ENCODE results near the gene HMG20B.
A peak's percentile ranks its signal among the peaks of the same experiment; 100 is the strongest.

Gene HMG20B

DNA sequence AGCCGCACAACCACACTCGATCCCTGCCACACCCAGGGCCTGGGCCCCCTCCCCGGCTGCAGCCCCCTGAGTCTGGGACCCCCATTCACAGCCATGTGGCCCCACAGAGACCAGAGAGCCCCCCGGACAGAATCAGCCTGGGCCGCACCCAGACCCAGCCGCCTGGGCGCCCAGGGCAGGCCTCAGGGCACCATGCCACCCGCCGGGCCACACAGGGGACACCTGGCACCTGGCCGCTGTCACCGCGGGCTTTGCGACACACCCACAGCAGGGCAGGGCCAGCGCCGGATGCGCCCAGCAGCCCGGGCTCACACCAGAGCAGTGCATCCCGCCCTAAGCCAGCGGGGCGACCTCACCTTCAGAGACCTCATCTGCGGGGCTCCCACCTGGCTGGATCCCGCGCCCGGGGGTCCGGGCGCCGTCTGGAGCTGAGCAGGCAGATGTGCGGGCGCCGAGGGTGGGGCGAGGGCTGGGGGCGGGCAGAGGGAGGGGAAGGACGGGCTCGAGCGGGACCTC lies 33.5 kb downstream of the HMG20B start:
- no peak for DNase-seq (ENCODE audit: low spot score)
- H3K4me3 ChIP-seq (ENCODE audit: severe bottlenecking): peak overlapping the region; percentile 26
- no peaks in the 10 kb centered on the region for H3K27me3 ChIP-seq (ENCODE audit: insufficient read depth, poor library complexity, severe bottlenecking)
- H3K27ac ChIP-seq (ENCODE audit: poor library complexity, severe bottlenecking): no peak overlapping the region
- TF ChIP-seq, protein P1, sequence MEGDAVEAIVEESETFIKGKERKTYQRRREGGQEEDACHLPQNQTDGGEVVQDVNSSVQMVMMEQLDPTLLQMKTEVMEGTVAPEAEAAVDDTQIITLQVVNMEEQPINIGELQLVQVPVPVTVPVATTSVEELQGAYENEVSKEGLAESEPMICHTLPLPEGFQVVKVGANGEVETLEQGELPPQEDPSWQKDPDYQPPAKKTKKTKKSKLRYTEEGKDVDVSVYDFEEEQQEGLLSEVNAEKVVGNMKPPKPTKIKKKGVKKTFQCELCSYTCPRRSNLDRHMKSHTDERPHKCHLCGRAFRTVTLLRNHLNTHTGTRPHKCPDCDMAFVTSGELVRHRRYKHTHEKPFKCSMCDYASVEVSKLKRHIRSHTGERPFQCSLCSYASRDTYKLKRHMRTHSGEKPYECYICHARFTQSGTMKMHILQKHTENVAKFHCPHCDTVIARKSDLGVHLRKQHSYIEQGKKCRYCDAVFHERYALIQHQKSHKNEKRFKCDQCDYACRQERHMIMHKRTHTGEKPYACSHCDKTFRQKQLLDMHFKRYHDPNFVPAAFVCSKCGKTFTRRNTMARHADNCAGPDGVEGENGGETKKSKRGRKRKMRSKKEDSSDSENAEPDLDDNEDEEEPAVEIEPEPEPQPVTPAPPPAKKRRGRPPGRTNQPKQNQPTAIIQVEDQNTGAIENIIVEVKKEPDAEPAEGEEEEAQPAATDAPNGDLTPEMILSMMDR (IDR thresholded peaks at IDR 0.05; ENCODE audit: poor library complexity, severe bottlenecking): no peak
- ATAC-seq (ENCODE audit: low read depth): peak; percentile 30; the same call in 2 of the 3 replicates
- H3K36me3 ChIP-seq (ENCODE audit: low read depth): no peaks in the 10 kb centered on the region
- no peaks in the 10 kb centered on the region for H3K4me1 ChIP-seq (ENCODE audit: insufficient read depth, poor library complexity, severe bottlenecking)
- H3K9me3 ChIP-seq (ENCODE audit: severe bottlenecking): no peaks in the 10 kb centered on the region

DNA sequence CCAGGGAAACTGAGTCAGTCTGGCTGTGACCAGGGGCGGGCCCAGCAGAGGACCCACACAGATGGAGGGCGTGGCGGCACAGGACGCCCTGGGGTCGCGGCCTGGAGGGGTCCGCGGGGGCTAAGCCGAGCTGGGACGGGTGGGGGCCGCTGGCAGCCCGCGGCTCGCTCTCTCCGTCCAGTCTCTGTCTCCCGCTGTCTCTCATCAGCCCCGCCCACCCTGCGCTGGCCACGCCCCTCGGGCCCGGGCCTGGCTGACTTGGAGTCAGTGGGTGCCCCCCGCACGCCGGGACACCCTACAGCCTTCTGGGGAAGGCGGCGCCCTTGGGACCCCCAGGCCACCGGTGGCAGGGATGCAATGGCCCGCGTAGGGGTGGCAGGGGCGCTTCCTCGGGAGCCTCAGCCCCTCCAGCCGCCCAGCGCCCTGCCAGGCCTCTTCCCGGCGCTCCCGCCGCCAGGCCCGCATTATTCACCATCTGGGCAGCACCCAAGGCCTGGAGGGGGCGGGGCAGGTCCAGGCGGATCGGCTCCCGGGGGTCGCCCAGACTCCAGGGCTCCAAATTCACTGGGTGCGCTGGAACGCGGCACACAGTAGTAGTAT lies 34.0 kb downstream of the HMG20B start, which contains the start of gene TBXA2R:
Gene TBXA2R (minus strand): TSS at position 186 of the 600 bp plus-strand sequence. CDS start 6,241 bp downstream, outside the sequence.
- Histone ChIP-seq H3K27me3 (ENCODE audit: insufficient read depth, poor library complexity, severe bottlenecking) (no peaks in the 10 kb centered on the region), H3K36me3 (ENCODE audit: low read depth) (peaks cover 5% of the 10 kb centered on the region), H3K9me3 (ENCODE audit: severe bottlenecking) (no peaks in the 10 kb centered on the region), H3K27ac (ENCODE audit: poor library complexity, severe bottlenecking) (no peak within 1 kb of the TSS), H3K4me3 (ENCODE audit: severe bottlenecking) (peak within 1 kb of the TSS; percentile 26), H3K4me1 (ENCODE audit: insufficient read depth, poor library complexity, severe bottlenecking) (no peaks in the 10 kb centered on the region)
- no peak for DNase-seq (ENCODE audit: low spot score)
- ATAC-seq (ENCODE audit: low read depth): peak; percentile 73
- TF ChIP-seq, protein P1 (IDR thresholded peaks at IDR 0.05; ENCODE audit: poor library complexity, severe bottlenecking): no peak

GRCh38 chr19:3607303-3608078 lies 34.7 kb downstream of the HMG20B start:
- H3K27me3 ChIP-seq (ENCODE audit: insufficient read depth, poor library complexity, severe bottlenecking): no peaks in the 10 kb centered on the region
- H3K4me1 ChIP-seq (ENCODE audit: insufficient read depth, poor library complexity, severe bottlenecking): no peaks in the 10 kb centered on the region
- H3K27ac ChIP-seq (ENCODE audit: poor library complexity, severe bottlenecking): no peak overlapping the region
- H3K9me3 ChIP-seq (ENCODE audit: severe bottlenecking): no peaks in the 10 kb centered on the region
- peak; percentile 45 for DNase-seq (ENCODE audit: low spot score)
- peaks cover 8% of the 10 kb centered on the region for H3K36me3 ChIP-seq (ENCODE audit: low read depth)
- TF ChIP-seq, protein P1 (IDR thresholded peaks at IDR 0.05; ENCODE audit: poor library complexity, severe bottlenecking): no peak
- ATAC-seq (ENCODE audit: low read depth): no peak; the same call in 2 of the 3 replicates
- H3K4me3 ChIP-seq (ENCODE audit: severe bottlenecking): peak overlapping the region; percentile 26

DNA sequence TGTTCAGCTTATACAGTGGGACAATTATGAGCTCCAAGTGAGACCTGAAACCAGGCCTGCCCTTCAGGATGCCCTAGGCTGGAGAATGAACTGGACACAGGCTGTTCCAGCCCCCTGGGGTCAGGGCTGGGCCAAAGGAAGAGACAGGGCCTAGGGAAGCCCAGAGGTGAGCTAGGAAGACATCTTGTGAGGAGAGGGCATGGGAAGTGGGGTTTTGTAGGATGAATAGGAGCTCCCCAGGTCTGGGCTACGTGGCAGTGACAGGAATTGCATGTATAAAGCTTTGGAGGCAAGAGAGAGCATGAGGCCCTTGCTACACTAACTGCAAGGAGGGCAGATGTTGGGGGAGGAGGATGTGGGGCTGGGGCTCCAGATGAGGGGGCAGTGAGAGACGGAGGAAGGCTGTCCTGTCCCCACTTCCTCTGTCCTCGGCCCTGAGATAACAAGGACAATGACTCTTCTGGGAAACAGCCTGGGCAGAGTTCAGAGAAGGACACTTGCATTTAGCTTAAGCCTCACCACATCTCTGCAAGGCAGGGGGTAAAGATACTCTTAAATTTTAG lies 35.4 kb downstream of the HMG20B start:
- H3K27ac ChIP-seq (ENCODE audit: poor library complexity, severe bottlenecking): no peak overlapping the region
- ATAC-seq (ENCODE audit: low read depth) (no peak), DNase-seq (ENCODE audit: low spot score) (no peak)
- no peak overlapping the region for H3K4me3 ChIP-seq (ENCODE audit: severe bottlenecking)
- TF ChIP-seq, protein P1 (IDR thresholded peaks at IDR 0.05; ENCODE audit: poor library complexity, severe bottlenecking): no peak
- no peaks in the 10 kb centered on the region for H3K9me3 ChIP-seq (ENCODE audit: severe bottlenecking)
- no peaks in the 10 kb centered on the region for H3K4me1 ChIP-seq (ENCODE audit: insufficient read depth, poor library complexity, severe bottlenecking)
- no peaks in the 10 kb centered on the region for H3K27me3 ChIP-seq (ENCODE audit: insufficient read depth, poor library complexity, severe bottlenecking)
- H3K36me3 ChIP-seq (ENCODE audit: low read depth): peaks cover 8% of the 10 kb centered on the region
